Hematopoietic multipotent progenitor cell treated with erythropoietin and hydrocortisone succinate and interleukin-3 and kit ligand, for 6 days (in vitro differentiated cells): Measurements from ENCODE around the gene POU2F2.
"Not testable (repeated sequence)": the region's sequence is repeated elsewhere in the genome, so short reads cannot be mapped to it uniquely, and the experiment has no call there.

Source experiments
- DNase-seq: peaks from one replicate; pipeline ENCODE4 v3.0.0-alpha.2; 2015

POU2F2 gene

DNA sequence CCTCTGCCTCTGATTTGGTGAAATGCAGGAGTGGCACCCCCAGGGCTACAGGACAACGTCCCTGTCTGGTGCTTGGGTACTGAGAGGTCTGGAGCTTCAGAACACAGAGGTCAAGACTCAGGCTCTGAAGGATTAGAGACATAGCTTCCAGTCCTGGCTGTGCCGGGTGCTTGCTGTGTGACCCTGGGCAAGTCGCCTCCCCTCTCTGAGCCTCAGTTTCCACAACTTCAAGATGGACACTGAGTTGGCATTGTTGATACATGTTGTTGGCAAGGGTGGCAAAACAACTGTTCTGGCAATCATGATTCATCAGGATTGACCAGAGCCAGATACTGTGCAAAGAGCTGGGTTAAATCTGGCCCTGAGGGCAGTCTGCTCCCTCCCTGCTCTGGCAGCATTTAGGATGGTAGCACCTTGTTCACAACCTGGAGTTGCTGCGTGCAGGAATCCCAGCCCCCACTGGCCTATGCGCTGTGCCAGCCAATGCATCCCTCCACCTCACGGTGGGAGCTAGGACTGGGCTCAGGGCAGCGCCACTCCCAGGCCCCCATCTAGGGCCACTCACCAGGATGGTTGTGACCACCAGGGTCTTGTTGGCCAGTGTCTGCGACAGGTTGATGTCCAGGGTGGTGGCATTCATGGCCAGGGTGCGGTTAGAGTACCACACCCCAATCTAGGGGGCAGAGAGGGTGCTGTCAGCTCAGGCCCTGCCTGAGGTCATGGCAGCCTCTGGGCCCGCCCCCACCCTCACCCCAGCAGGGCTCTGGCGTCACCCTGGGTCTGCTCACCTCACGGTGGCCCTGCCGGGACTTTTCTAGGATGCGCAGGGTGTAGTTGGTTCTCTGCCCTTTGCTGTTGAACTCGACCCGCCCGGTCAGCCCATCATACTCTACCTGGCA, 79.0 kb downstream of the POU2F2 start:
- no peak for DNase-seq

DNA sequence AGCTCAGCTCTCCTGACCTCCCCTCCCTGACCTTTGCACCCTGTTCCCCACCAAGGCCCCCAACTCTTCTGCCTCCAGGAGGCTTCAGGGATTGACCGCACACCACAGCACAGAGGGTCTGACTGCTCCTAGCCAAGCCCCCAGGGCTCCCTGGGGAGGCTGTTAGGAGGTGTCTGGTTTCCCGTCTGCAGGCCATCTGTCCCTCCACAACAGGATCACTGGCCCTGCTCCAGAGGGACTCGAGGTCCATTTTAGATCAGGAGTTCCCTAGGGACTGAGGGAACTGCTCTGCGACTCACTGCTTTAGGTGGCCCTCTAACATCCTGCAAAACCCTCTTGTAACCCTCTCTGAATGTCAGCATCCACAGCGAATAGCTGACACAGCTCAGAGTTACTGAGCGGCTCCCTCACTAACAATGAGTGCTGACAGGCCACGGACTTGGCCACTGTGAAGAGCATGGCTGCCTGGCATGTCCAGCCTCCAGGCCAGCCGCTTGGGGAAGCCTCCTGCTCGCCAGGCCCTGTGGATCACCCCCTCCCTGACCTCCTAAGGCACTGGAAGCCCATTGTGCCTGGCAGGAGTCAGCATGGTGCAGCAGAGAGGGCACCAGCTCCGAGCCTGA, 79.9 kb downstream of the POU2F2 start:
- no peak for DNase-seq

GRCh38 chr19:42051166-42052115, 80.8 kb downstream of the POU2F2 start:
- DNase-seq = no peak

DNA sequence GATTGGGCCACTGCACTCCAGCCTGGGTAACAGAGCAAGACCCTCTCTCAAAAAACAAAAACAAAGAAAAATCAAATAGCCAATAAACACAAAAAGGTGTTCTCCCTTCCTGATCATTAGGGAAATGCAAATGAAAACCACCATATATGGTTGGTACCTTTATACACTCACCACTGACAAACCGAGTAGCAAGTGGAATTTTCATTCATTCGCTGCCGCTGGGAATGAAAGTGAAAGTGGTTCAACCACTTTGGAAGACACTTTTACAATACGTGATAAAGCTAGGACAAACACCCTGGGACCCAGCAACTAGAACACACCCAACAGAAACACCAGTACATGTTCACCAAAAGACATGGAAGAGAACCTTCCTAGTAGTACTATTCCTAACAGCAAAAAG, 83.3 kb downstream of the POU2F2 start:
- no peak for DNase-seq

DNA sequence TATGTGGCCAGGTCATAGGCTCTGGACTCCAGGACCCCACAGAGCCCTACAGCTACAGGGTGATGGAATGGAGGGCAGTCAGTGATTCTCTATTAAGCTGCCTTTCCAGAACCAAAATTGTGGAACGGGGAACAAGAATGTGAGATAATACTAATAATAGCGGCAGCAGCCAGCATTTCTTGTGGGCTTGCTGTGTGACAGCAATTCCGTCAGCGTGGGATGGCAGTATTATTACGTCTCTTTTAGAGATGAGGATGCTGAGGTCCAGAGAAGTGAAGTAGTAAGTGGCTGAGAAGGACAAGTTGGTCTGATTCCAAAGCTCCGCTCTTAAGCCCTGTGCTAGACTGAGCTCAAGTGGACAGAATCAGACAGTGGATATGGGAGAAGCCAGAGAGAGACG, 86.7 kb downstream of the POU2F2 start:
- no peak for DNase-seq

DNA sequence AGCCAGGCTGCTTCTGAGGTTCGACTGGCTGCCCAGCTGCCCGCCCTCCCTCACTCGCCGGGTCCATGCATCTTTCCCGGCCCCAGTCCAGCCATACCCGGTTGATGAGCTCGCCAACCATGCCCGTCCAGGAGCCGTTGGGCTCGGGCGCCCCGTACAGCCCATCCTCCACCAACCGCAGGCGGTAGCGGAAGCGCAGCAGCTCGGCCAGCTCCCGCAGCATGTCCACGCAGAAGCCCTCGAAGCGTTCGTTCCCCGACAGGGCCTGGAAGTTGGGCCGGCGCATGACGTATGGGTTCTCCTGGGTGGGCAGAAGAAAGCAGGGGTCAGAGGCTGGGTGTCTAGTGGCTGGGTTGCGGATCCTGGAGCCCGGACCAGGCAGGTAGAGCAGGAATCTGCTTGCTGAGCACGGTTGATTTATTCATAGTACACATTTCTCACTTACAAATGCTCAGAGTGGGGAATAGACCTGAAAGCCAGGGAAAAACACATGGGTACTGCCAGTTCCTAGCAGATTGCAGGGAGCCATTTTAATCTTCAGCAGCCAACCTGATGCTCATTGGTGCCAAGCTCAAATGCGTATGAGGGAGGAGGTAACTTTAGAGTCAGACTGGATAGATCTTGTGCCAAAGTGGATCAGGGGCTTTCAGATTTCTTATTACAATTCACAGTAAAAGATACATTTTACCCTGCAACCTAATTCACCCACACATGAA, 89.6 kb downstream of the POU2F2 start:
- no peak for DNase-seq

- not testable (repeated sequence) for DNase-seq
These were observed 91.8 kb downstream of the POU2F2 start for GRCh38 chr19:42040491-42040890.

GRCh38 chr19:42040031-42040430, 92.2 kb downstream of the POU2F2 start:
- DNase-seq = no peak

DNA sequence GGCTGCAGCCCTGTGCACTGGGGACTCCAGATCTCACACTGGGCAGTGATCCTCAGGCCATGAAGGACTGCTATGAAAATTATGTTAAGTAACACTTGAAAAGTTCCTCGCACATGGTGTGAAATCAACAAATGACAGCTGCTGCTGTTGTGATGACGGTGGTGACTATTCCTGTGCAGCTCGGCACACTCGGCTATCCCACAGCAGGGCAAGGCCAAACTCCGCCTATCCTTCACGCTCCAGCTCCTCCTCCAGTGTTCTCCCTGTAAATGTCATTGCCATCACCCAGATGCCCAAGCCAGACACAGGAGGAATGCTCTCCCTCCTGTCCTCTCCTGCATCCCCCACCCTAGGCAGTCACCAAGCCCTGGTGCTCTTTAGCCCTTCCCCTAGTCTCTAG, 93.6 kb downstream of the POU2F2 start:
- DNase-seq = no peak

- no peak for DNase-seq
These were observed 94.6 kb downstream of the POU2F2 start for GRCh38 chr19:42037649-42038048.
